GM19035 (cell line): ENCODE data around the gene PRKG1.
"Not testable (repeated sequence)": the region's sequence is repeated elsewhere in the genome, so short reads cannot be mapped to it uniquely, and the experiment has no call there.

Experiments
- ATAC-seq: cut with Tn5 transposase; IDR thresholded peaks from one replicate; pipeline ENCODE4 v1.9.1; 2021; ENCODE audit not compliant: unreplicated experiment

The PRKG1 gene

GRCh38 chr10:51729822-51730555, 655.7 kb downstream of the PRKG1 start:
- no peak for ATAC-seq

GRCh38 chr10:51733057-51733456, 658.8 kb downstream of the PRKG1 start:
- ATAC-seq = no peak

DNA sequence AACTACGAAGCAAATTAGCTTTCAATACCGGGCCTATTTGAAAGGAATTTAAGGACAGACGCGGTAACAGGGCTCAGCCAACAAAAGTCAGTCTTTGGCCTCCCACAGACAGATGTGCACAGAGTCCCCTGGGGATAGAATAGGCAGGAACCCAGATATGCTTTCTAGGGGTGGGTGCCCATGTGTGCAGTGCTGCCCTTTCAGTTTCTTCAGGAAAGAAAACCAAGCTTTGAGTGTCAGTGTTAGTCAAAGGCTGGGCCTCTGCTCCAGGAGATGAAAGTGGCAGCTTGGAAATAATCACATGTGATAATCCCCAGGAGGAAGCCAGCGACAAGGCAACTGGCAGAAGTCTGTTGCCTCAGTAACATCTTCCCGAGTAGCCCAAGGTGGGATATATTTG, 668.9 kb downstream of the PRKG1 start:
- ATAC-seq = peak; percentile 75

- ATAC-seq = no peak
These were observed 670.1 kb downstream of the PRKG1 start for GRCh38 chr10:51744235-51745000.

GRCh38 chr10:51745397-51745796, 671.1 kb downstream of the PRKG1 start:
- no peak for ATAC-seq

DNA sequence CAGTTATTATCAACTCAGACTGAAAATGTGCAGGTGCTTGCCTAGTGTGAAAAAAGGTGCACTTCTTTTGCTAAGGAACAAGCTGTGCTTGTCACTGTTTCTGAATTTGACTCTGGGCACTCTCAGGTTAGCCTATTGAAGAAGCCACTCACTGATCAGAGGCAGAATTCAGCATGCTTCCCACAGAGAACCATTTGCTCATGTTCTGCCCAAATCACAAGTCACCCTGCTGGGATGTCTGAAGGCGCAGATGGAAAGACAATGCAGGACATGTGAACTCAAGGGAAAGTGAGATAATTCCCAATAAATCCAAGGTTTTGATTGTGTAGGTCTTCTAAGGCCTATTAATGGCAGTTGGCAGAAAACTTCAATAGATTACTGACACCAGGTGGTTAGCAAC, 672.9 kb downstream of the PRKG1 start:
- ATAC-seq = no peak

DNA sequence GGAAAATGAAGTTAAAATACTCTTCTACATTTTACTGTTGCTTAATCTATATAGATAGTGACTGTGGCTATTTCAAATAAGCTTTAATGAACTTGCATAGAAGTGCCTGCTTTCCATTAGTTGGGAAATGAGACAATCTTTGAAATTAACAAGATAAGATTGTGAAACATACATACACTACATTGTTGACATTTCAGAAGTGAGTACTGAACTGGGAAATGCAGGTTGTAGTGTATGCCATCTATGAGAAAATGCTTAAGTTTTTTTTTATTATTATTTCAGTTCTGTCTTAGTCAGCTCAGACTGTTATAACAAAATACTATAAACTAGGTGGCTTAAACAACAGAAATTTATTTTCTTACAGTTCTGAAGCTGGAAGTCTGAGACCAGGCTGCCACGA, 674.7 kb downstream of the PRKG1 start:
- no peak for ATAC-seq

DNA sequence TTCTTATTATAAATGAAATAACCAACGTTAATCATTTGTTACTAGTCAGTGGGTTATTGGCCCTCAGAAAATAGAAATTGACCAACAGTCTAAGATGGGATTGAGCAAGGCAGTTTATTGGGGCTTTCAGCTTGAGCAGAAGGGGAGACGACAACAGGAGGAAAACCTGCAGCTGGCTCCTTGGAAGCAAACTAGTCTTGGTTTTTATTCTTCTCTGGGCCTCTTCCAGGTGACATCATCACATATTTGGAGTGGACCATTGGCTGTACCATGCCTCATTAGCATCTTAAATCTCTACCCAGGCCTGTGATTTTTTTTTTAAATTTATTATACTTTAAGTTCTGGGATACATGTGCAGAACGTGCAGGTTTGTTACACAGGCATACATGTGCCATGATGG, 684.1 kb downstream of the PRKG1 start:
- ATAC-seq = no peak

- not testable (repeated sequence) for ATAC-seq
These were observed 684.6 kb downstream of the PRKG1 start for GRCh38 chr10:51758838-51759237.

DNA sequence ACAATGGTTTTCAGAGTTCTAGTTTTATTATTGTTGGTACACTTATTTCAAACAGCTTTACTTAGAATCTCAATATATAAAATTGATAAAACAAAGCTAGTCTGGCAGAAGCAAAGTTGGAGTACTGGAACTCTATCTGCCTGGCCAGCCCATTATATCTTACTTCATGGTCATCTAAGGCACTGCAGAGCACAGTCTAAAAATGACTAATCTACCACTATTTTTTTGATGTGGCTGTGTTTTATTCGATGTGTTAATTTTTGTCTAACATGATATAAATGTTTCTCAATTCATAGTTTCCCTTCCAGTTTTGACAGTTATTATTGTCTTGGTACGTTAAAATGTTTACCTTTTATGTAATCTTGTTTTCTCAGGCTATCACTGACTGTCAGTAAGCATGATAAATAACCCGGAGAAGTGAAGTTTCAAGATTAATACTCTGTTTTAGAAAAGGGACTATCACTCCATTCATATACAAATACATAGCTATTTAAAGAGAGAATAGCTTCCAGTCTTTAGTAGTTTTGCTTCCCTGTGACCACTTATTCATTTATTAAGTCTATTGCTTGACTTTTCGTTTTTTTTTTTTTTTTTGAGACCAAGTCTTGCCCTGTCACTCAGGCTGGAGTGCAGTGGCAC, 685.7 kb downstream of the PRKG1 start:
- ATAC-seq = peak; percentile 71

DNA sequence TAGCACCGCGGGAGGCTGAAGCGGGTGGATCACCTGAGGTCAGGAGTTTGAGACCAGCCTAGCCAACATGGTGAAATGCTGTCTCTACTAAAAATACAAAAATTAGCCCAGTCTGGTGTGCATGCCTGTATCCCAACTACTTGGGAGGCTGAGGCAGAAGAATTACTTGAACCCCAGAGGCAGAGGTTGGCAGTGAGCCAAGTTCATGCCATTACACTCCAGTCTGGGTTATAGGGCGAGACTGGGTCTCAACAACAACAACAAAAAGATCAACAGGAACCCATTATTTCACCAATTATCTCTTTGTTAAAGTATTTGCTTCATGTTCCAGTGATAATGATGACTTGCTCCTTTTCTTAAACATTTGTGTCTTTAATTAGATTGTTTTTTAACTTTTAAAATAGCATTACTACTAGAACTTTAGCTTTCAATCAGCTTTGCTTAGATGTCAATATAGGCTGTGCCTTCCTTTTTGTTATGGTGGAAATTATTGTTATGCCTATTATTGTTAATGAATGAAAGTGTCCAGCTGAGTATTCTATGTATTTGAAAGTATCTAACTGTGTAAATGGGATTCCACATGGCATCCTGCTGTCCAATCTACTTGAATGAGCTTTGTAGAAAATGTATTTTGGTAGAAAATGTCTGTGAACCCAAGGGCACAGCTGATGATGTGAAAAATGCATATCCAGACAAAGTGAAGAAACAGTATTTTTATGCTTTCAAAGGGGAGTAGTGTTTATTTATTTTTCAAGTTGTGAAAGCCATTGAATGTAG, 686.8 kb downstream of the PRKG1 start:
- no peak for ATAC-seq

DNA sequence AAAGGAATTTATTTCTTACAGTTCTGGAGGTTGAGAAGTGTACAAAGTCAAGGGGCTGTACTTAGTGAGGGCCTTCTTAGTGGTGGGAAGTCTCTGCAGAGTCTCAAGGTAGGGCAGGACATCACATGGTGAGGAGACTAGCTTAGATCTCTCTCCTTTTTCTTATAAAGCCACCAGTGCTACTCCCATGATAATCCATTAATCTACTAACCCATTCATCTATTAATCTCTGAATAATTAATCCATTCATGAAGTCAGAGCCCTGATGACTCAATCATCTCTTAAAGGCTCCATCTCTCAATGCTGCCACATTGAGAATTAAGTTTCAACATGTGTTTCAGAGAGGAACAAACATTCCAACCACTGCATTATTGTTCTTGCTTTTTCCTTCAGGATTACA, 689.5 kb downstream of the PRKG1 start:
- ATAC-seq = no peak

DNA sequence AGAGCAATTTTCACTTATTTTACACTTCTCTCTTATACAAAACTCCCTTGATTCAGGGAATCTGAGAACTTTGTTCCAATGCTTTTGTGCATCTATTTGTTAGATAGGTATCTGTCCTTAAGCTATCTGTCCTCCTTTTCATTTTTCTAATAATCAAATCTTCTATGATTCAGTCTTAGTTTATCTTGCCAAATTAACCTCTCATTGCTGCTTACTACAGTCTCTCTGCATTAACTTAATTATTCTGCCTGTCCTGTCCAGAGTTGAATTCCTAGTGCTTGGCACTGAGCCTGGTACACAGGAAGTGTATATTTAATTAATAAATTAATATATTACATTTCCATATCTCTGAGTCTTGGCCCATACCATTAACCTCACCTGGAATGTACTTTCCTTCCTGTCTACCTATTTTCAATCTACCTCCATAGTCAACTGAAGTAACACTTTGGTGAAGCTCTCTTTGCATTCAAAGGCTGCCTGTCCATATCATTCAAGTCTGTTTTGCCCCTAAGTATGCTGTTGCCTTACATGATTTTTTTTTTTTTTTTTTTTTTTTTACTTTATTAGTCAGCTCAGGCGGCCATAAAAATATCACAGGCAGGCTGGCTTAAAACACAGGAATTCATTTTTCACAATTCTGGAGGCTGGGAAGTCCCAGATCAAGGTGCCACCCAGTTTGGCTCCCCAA, 691.1 kb downstream of the PRKG1 start:
- ATAC-seq = no peak

GRCh38 chr10:51766423-51767102, 692.3 kb downstream of the PRKG1 start:
- no peak for ATAC-seq

DNA sequence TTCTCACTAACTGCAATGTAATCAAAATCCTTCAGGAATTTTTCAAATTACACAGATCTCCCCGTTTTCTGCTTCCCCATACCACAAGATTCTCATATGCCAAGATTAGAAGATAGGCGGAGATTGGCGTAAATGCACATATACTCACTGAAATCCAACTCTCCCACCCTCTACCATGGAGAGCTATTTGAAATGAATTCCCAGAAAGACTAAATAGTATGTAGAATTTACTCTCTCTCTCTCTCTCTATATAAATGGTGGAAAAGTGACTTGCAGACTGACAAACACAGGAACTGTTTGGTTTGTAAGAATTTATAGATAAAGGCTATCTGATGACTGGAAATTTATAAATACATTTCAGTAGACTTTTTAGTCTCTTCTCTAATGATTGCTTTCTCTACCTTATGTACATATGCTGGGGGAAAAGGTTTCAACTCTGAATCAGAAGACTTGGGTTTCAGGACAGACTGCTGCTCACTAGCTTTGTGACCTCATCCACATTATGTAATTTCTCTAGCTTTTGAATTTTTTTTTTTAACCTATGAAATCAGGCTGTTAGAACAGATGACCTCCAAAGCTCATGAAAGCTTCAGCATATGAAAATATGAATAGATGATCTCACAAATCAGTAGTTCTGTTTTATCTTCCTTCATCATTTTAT, 692.9 kb downstream of the PRKG1 start:
- ATAC-seq = no peak

DNA sequence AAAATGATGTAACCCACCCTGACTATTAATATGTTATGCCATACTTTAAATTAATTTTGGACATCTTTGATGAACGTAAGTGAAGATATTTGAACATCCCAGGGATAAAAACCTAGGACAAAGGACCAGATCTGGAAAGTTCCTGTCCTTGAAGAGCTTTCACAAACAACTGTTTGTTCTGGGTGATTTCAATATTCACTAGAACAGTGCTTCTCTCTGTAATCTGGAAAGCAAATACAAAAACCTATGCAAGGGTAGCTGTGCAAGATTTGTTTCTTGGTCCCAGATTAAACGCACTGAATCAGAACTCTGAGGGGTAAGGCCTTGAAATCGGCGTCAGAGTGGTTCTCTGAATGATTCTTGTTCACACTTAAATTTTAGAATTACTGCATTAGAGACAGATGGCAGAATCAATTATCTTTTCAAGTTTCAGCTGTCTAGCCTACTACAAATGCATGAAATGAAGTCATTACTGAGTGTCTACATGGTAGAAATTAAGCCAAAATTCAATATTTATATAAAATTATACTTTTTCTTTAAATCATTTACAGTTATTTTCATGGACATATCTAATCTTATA, 694.7 kb downstream of the PRKG1 start:
- no peak for ATAC-seq

DNA sequence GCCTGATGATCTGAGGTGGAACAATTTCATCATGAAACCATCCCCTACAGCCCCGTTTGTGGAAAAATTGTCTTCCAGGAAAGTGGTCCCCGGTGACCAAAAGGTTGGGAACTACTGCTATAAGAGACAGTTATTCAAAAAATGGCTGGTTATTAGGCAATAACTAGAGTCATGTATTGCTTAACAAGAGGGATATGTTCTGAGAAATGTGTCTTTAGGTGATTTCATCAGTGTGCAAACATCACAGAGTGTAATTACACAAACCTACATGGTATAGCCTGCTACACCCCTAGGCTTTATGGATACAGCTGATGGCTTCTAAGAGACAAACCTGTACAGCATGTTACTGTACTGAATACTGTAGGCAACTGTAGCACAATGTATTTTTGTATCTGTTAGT, 696.4 kb downstream of the PRKG1 start:
- no peak for ATAC-seq

GRCh38 chr10:51772387-51772786, 698.1 kb downstream of the PRKG1 start:
- no peak for ATAC-seq

DNA sequence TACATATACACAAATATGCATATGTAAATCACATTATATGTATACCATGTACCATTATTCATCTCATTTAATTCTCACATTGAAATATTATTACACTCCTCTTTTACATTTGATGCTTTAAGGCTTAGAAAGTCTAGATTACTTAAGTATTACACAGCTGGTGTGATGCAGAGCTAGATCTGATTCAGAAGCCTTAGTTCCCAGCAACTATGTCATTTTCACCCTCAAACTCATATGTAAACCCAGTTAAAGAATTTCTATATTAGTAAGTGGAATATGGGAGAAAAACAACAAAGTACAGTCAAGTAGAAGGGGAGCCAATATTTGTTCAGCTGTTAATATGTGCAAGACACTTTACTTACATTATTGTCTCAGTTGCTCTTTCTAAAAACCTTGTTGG, 699.4 kb downstream of the PRKG1 start:
- ATAC-seq = no peak
